Smooth muscle cell (in vitro differentiated cells): ENCODE measurements around the gene KRTAP5-4. TPM values are rescaled to one million over a fixed set of nuclear protein-coding genes. Genes with fewer than 3 reads are reported as not detected.

Experiments used
- DNase-seq: peaks from one replicate; lab custom pipeline; 2025; ENCODE audit not compliant: unreplicated experiment; lab: John Stamatoyannopoulos, UW
- H2AFZ ChIP-seq: fragments of 200-600 bp; sonication (generic); 2 replicates; pipeline ENCODE4 v1.6.0; 2016; ENCODE audit warnings: antibody characterized with exemption, low read depth, mild to moderate bottlenecking
- H3F3A ChIP-seq: fragments of 200-600 bp; sonication (generic); 2 replicates; pipeline ENCODE4 v1.6.0; 2017; ENCODE audit warnings: antibody characterized with exemption, low read depth
- H3K27ac ChIP-seq: fragments of 200-600 bp; sonication (generic); 2 replicates; pipeline ENCODE4 v1.5.1; 2016; ENCODE audit warnings: low read depth, mild to moderate bottlenecking
- H3K27me3 ChIP-seq: fragments of 200-600 bp; sonication (generic); 2 replicates; pipeline ENCODE4 v1.6.1; 2016; ENCODE audit warnings: low read depth, mild to moderate bottlenecking
- H3K36me3 ChIP-seq: fragments of 200-600 bp; sonication (generic); 2 replicates; pipeline ENCODE4 v1.5.1; 2016; ENCODE audit warnings: low read depth
- H3K4me1 ChIP-seq: fragments of 200-600 bp; sonication (generic); 2 replicates; pipeline ENCODE4 v1.5.1; 2016; ENCODE audit warnings: low read depth
- H3K4me2 ChIP-seq: fragments of 200-600 bp; sonication (generic); 2 replicates; pipeline ENCODE4 v1.6.0; 2016; ENCODE audit warnings: mild to moderate bottlenecking
- H3K4me3 ChIP-seq: fragments of 200-600 bp; sonication (generic); 2 replicates; pipeline ENCODE4 v1.5.1; 2016; ENCODE audit warnings: mild to moderate bottlenecking
- H3K79me2 ChIP-seq: fragments of 200-600 bp; sonication (generic); 2 replicates; pipeline ENCODE4 v1.6.0; 2016; ENCODE audit warnings: low read depth, mild to moderate bottlenecking
- H3K9ac ChIP-seq: fragments of 200-600 bp; sonication (generic); 2 replicates; pipeline ENCODE4 v1.6.0; 2016; ENCODE audit warnings: low read depth
- H3K9me3 ChIP-seq: fragments of 200-600 bp; sonication (generic); replicated peaks from 2 replicates; pipeline ENCODE4 v1.5.1; 2016; ENCODE audit warnings: low read depth
- H4K20me1 ChIP-seq: fragments of 200-600 bp; sonication (generic); 2 replicates; pipeline ENCODE4 v1.6.0; 2016; ENCODE audit warnings: low read depth
- WGBS: methylation state at CpG from one replicate; pipeline ENCODE4 v1.1.7; 2016; ENCODE audit warnings: low lambda C conversion rate; 5-methylcytosine and 5-hydroxymethylcytosine counted together
- polyA plus RNA-seq: library from polyadenylated mRNA; unstranded; fragments of >200 nt; fragmentation: Nextera tagmentation; extraction: Ambion mirVana; gene quantifications from 2 replicates; pipeline ENCODE4 v1.2.1, GENCODE V29; 2016
- total RNA-seq: library from RNA; depleted of rRNA; stranded (reverse); fragments of >200 nt; gene quantifications from 2 replicates; pipeline ENCODE4 v1.2.3, GENCODE V29; 2014
- TF ChIP-seq, protein P1 (sequence below): fragments of 200-600 bp; sonication (generic); IDR thresholded peaks from 2 replicates; pipeline ENCODE4 v1.5.1; 2017; ENCODE audit warnings: borderline replicate concordance, mild to moderate bottlenecking, antibody characterized with exemption; ENCODE audit not compliant: insufficient read depth, poor library complexity, severe bottlenecking

Gene KRTAP5-4
- total and polyA plus RNA-seq, 2 experiments from 2014 or later: not detected

DNA sequence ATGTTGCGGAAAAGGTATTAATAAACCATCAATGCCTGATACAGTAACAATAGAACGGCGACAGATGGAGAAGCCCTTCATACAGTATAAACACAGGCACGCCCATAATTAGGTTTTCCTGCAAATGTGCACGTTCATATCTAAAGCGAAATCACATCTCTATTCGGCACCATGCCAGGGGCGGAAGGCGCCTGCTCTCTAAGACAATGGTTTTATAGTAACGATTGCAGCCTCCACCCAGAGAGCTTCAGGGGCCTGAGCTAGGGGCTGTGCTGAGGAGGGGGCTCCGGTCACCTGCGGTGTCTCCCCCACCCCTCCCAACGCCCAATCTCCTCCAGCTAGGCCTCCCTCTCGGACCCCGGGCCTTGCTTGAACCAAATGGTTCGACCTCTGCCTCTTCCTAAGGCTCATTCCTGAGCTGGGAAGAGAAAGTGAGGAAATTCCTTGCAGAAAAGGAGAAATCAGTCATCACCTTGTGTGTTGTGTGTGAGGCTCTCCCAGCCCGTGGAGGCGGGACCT, 17.2 kb upstream of the KRTAP5-4 start:
- Histone ChIP-seq H4K20me1 (no peaks in the 10 kb centered on the region), H3K9me3 (no peaks in the 10 kb centered on the region), H3K4me3 (no peak overlapping the region), H3K36me3 (no peaks in the 10 kb centered on the region), H3F3A (no peaks in the 10 kb centered on the region), H3K79me2 (no peaks in the 10 kb centered on the region), H3K9ac (no peak overlapping the region), H3K4me2 (no peak overlapping the region), H2AFZ (no peak overlapping the region), H3K4me1 (no peaks in the 10 kb centered on the region), H3K27ac (no peak overlapping the region), H3K27me3 (peaks cover 5% of the 10 kb centered on the region)
- no peak for DNase-seq
- WGBS: 88% methylated on average over 18 of the region's 18 CpGs
- TF ChIP-seq, protein P1, sequence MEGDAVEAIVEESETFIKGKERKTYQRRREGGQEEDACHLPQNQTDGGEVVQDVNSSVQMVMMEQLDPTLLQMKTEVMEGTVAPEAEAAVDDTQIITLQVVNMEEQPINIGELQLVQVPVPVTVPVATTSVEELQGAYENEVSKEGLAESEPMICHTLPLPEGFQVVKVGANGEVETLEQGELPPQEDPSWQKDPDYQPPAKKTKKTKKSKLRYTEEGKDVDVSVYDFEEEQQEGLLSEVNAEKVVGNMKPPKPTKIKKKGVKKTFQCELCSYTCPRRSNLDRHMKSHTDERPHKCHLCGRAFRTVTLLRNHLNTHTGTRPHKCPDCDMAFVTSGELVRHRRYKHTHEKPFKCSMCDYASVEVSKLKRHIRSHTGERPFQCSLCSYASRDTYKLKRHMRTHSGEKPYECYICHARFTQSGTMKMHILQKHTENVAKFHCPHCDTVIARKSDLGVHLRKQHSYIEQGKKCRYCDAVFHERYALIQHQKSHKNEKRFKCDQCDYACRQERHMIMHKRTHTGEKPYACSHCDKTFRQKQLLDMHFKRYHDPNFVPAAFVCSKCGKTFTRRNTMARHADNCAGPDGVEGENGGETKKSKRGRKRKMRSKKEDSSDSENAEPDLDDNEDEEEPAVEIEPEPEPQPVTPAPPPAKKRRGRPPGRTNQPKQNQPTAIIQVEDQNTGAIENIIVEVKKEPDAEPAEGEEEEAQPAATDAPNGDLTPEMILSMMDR: no peak

DNA sequence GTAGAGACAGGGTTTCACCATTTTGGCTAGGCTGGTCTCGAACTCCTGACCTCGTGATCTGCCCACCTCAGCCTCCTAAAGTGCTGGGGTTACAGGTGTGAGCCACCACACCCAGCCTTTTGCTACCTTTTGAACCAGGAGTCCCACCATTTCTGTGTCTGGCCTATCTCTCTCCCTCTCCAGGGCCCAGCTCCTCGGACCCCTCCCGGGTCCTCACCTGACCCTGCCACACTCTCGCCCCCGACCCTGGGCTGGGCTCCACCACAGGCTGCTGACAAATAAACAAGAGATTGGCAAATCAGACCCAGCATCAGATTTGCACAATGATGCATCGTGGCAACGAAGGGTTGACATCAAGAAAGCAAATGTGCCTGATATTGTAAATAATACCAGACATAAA, 16.4 kb upstream of the KRTAP5-4 start:
- no peak for DNase-seq
- Histone ChIP-seq H3K27me3 (peaks cover 5% of the 10 kb centered on the region), H4K20me1 (no peaks in the 10 kb centered on the region), H3K9ac (no peak overlapping the region), H3K4me3 (no peak overlapping the region), H3F3A (no peaks in the 10 kb centered on the region), H2AFZ (no peak overlapping the region), H3K27ac (no peak overlapping the region), H3K79me2 (no peaks in the 10 kb centered on the region), H3K4me2 (no peak overlapping the region), H3K9me3 (no peaks in the 10 kb centered on the region), H3K4me1 (no peaks in the 10 kb centered on the region), H3K36me3 (no peaks in the 10 kb centered on the region)
- TF ChIP-seq, protein P1: no peak
- WGBS: 89% methylated on average over 8 of the region's 8 CpGs

DNA sequence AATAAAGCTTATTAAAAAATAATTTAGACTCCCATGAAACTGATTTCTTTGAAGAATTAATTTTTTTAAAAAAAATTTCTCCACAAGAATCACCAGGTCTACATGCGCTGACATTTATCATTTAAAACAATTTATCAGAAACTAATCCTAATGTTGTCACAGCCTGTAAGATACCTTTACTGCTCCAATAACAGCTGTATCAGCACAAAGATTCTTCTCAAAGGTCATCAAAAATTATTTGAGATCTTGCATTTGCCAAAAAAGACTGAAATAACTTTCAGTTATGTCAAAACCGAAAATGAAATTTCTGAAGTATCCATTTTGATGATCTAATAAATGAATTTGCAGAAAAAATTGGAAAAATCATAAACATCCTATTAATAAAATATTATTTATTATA, 15.7 kb upstream of the KRTAP5-4 start:
- H3K9me3 ChIP-seq: no peaks in the 10 kb centered on the region
- H3K27ac ChIP-seq: no peak overlapping the region
- H3K27me3 ChIP-seq: peaks cover 6% of the 10 kb centered on the region
- H2AFZ ChIP-seq: no peak overlapping the region
- H4K20me1 ChIP-seq: no peaks in the 10 kb centered on the region
- no peaks in the 10 kb centered on the region for H3F3A ChIP-seq
- H3K36me3 ChIP-seq: no peaks in the 10 kb centered on the region
- no peak overlapping the region for H3K9ac ChIP-seq
- TF ChIP-seq, protein P1: no peak
- no peak overlapping the region for H3K4me3 ChIP-seq
- DNase-seq: no peak
- H3K4me2 ChIP-seq: no peak overlapping the region
- WGBS: 82% methylated on average over 2 of the region's 2 CpGs
- no peaks in the 10 kb centered on the region for H3K79me2 ChIP-seq
- H3K4me1 ChIP-seq: no peaks in the 10 kb centered on the region

DNA sequence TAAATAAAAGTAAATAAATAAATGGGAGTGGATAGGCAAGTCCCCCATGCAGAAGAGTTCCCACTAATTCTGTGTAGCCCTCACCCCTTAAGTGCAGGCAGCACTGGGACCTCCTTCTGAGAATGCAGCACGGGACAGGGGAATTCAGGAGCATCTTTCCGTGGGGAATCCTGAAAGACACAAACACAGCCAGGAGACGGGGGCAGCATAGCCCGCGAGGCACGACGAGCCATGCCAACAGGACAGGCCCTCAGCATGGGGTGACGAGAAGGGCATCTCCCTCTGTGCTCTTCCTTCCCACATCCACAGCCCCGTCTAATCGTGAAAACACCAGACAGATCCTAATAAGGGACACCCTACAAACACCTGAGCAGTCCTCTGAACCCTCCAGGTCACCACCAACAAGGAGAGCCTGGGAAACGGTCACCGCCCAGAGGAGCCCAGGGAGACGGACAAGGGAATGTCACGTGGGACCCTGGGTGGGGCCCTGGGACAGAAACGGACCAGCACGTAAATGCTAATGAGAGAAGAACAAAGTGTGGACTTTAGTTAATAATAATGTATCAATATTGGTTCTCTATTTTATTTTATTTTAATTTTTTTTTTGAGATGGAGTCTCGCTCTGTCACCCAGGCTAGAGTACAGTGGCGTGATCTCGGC, 14.5 kb upstream of the KRTAP5-4 start:
- no peak overlapping the region for H3K27ac ChIP-seq
- WGBS: 86% methylated on average over 16 of the region's 19 CpGs
- no peaks in the 10 kb centered on the region for H4K20me1 ChIP-seq
- no peak overlapping the region for H3K9ac ChIP-seq
- H3K4me3 ChIP-seq: no peak overlapping the region
- H3K79me2 ChIP-seq: no peaks in the 10 kb centered on the region
- H3K27me3 ChIP-seq: peaks cover 19% of the 10 kb centered on the region
- H2AFZ ChIP-seq: no peak overlapping the region
- no peaks in the 10 kb centered on the region for H3F3A ChIP-seq
- H3K4me2 ChIP-seq: no peak overlapping the region
- no peak for DNase-seq
- H3K36me3 ChIP-seq: no peaks in the 10 kb centered on the region
- no peaks in the 10 kb centered on the region for H3K4me1 ChIP-seq
- TF ChIP-seq, protein P1: no peak
- no peaks in the 10 kb centered on the region for H3K9me3 ChIP-seq
